ENCODE results near the gene LIPG. TPM values are rescaled to one million over a fixed set of nuclear protein-coding genes. Genes with fewer than 3 reads are reported as not detected.

Gene LIPG
- total RNA-seq, 1 experiment from 2014 or later, result 6.8 TPM

DNA sequence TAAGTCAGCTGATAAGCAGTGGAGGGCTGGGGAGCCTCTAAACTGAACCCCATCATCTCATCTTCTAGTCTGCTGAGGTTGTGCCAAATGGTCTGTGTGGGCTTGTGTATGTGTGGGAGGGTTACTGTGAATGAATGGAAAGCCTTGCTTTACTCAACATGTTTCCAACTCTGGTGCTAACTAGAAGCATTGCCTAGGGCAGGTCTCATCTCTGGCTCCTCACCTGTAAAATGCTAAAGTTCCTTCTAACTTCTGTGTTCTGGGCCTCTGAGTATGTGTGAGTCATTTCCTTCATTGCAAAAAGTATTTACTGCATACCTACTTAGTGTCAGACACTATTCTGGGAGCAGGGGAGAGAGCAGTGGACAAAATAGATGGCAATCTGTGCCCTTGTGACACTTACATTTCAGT lies 1.3 kb downstream of the LIPG start:
- CTCF ChIA-PET, result interaction anchor here (0.7 to 1.4 kb wide), 3 partner anchors 51 to 296 kb away, joined by 3 to 6 read pairs (median 4); no protein-coding TSS in a partner anchor
- H3K9me3 Mint-ChIP-seq, result no peaks in the 10 kb centered on the region
- H3K36me3 Mint-ChIP-seq, result peaks cover 14% of the 10 kb centered on the region; the same call in 1 of the 2 replicates
- DNase-seq (ENCODE audit: low spot score) (no peak), ATAC-seq (no peak)
- peaks cover 44% of the 10 kb centered on the region for H3K27me3 Mint-ChIP-seq (ENCODE audit: low read depth)
- H3K4me3 Mint-ChIP-seq, result peak overlapping the region; percentile 86
- POLR2A ChIA-PET, result interaction anchor here (0.6 to 0.9 kb wide), 2 partner anchors 50 to 153 kb away, joined by 3 to 5 read pairs; no protein-coding TSS in a partner anchor
- H3K27ac Mint-ChIP-seq, result no peak overlapping the region
- peaks cover 26% of the 10 kb centered on the region for H3K4me1 Mint-ChIP-seq
- no peak for TF ChIP-seq CREM (CRISPR knock-in tag; IDR thresholded peaks at IDR 0.05)

- POLR2A ChIA-PET, result no interaction called here
Observed at GRCh38 chr18:49563701-49564517, 2.1 kb downstream of the LIPG start.

GRCh38 chr18:49564518-49564834 lies 2.6 kb downstream of the LIPG start:
- H3K36me3 Mint-ChIP-seq, result peaks cover 13% of the 10 kb centered on the region
- no peaks in the 10 kb centered on the region for H3K9me3 Mint-ChIP-seq
- no peak overlapping the region for H3K27ac Mint-ChIP-seq
- no peak overlapping the region for H3K4me3 Mint-ChIP-seq
- DNase-seq (ENCODE audit: low spot score), result no peak
- ChIA-PET CTCF (no interaction called here), POLR2A (no interaction called here)
- peaks cover 26% of the 10 kb centered on the region for H3K4me1 Mint-ChIP-seq
- H3K27me3 Mint-ChIP-seq (ENCODE audit: low read depth), result peaks cover 40% of the 10 kb centered on the region
- no peak for ATAC-seq
- TF ChIP-seq, protein P1, sequence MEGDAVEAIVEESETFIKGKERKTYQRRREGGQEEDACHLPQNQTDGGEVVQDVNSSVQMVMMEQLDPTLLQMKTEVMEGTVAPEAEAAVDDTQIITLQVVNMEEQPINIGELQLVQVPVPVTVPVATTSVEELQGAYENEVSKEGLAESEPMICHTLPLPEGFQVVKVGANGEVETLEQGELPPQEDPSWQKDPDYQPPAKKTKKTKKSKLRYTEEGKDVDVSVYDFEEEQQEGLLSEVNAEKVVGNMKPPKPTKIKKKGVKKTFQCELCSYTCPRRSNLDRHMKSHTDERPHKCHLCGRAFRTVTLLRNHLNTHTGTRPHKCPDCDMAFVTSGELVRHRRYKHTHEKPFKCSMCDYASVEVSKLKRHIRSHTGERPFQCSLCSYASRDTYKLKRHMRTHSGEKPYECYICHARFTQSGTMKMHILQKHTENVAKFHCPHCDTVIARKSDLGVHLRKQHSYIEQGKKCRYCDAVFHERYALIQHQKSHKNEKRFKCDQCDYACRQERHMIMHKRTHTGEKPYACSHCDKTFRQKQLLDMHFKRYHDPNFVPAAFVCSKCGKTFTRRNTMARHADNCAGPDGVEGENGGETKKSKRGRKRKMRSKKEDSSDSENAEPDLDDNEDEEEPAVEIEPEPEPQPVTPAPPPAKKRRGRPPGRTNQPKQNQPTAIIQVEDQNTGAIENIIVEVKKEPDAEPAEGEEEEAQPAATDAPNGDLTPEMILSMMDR (IDR thresholded peaks at IDR 0.05), result no peak
- TF ChIP-seq PRDM15 (CRISPR knock-in tag; IDR thresholded peaks at IDR 0.05) (no peak), FOXP1 (CRISPR knock-in tag; IDR thresholded peaks at IDR 0.05; ENCODE audit: borderline replicate concordance) (no peak), NFATC4 (CRISPR knock-in tag; IDR thresholded peaks at IDR 0.05) (no peak), ZNF263 (CRISPR knock-in tag; IDR thresholded peaks at IDR 0.05; ENCODE audit: low read depth) (no peak), SP1 (CRISPR knock-in tag; conservative IDR thresholded peaks at IDR 0.05) (no peak), PRRX2 (CRISPR knock-in tag; IDR thresholded peaks at IDR 0.05) (no peak), TP53 (CRISPR knock-in tag; IDR thresholded peaks at IDR 0.05) (no peak), ZNF425 (CRISPR knock-in tag; conservative IDR thresholded peaks at IDR 0.05) (no peak), ZNF232 (CRISPR knock-in tag; IDR thresholded peaks at IDR 0.05) (no peak), SMAD4 (CRISPR knock-in tag; IDR thresholded peaks at IDR 0.05) (no peak), NR2C2 (CRISPR knock-in tag; IDR thresholded peaks at IDR 0.05) (no peak), STAT6 (CRISPR knock-in tag; conservative IDR thresholded peaks at IDR 0.05; ENCODE audit: low read depth) (no peak), EMX1 (CRISPR knock-in tag; IDR thresholded peaks at IDR 0.05) (no peak)

More at GRCh38 chr18:49563701-49564517, 2.1 kb downstream of the LIPG start:
- CTCF ChIA-PET, result no interaction called here
- peaks cover 14% of the 10 kb centered on the region; the same call in 1 of the 2 replicates for H3K36me3 Mint-ChIP-seq
- DNase-seq (ENCODE audit: low spot score) (no peak), ATAC-seq (no peak)
- H3K4me3 Mint-ChIP-seq, result peak overlapping the region; percentile 86
- peaks cover 26% of the 10 kb centered on the region for H3K4me1 Mint-ChIP-seq
- no peak overlapping the region for H3K27ac Mint-ChIP-seq
- no peaks in the 10 kb centered on the region for H3K9me3 Mint-ChIP-seq
- peaks cover 44% of the 10 kb centered on the region for H3K27me3 Mint-ChIP-seq (ENCODE audit: low read depth)
- TF ChIP-seq E2F4 (CRISPR knock-in tag; IDR thresholded peaks at IDR 0.05; ENCODE audit: borderline replicate concordance, low read depth) (no peak), MAX (CRISPR knock-in tag; IDR thresholded peaks at IDR 0.05) (no peak)
